ENCODE measurements around the gene TMEM240.
"Not testable (repeated sequence)": the region's sequence is repeated elsewhere in the genome, so short reads cannot be mapped to it uniquely, and the experiment has no call there.

TMEM240 gene

GRCh38 chr1:1494311-1494710, 46.1 kb downstream of the TMEM240 start:
- not testable (repeated sequence) for DNase-seq (ENCODE audit: low spot score)

- DNase-seq (ENCODE audit: low spot score), result no peak
These were observed 48.8 kb downstream of the TMEM240 start for GRCh38 chr1:1491601-1492000.

- no peak for DNase-seq (ENCODE audit: low spot score)
These were observed 49.7 kb downstream of the TMEM240 start for GRCh38 chr1:1490633-1491230.

- no peak for DNase-seq (ENCODE audit: low spot score)
These were observed 50.6 kb downstream of the TMEM240 start for GRCh38 chr1:1489861-1490260.

GRCh38 chr1:1489231-1489630, 51.2 kb downstream of the TMEM240 start:
- DNase-seq (ENCODE audit: low spot score), result no peak

- no peak for DNase-seq (ENCODE audit: low spot score)
These were observed 52.7 kb downstream of the TMEM240 start for GRCh38 chr1:1487701-1488100.

GRCh38 chr1:1485755-1486317, 54.6 kb downstream of the TMEM240 start:
- not testable (repeated sequence) for DNase-seq (ENCODE audit: low spot score)

- DNase-seq (ENCODE audit: low spot score), result not testable (repeated sequence)
These were observed 55.3 kb downstream of the TMEM240 start for GRCh38 chr1:1484976-1485750.
